ENCODE measurements around the gene FAM184B. TPM values are rescaled to one million over a fixed set of nuclear protein-coding genes. Genes with fewer than 3 reads are reported as not detected.
"Not testable (repeated sequence)": the region's sequence is repeated elsewhere in the genome, so short reads cannot be mapped to it uniquely, and the experiment has no call there.

FAM184B gene
- total and polyA plus RNA-seq, 5 experiments from 2014 or later = 0.03 to 0.13 TPM; not detected in 3

- peaks cover 0 to 10% (median 2%) of the 10 kb centered on the region in 9 donors for H3K9me3 Mint-ChIP-seq
- ATAC-seq (no peak), DNase-seq (no peak)
- no peak overlapping the region for H3K4me3 Mint-ChIP-seq
- no peaks in the 10 kb centered on the region for H3K36me3 Mint-ChIP-seq
- H3K27me3 Mint-ChIP-seq = peaks cover 0 to 10% (median 4%) of the 10 kb centered on the region in 5 donors
- POLR2A ChIA-PET = no interaction called here
- no peak overlapping the region for H3K27ac Mint-ChIP-seq
- no peaks in the 10 kb centered on the region for H3K4me1 Mint-ChIP-seq
These were observed 44.9 kb downstream of the FAM184B start for GRCh38 chr4:17736484-17736883.

GRCh38 chr4:17726911-17727310 lies 54.5 kb downstream of the FAM184B start:
- DNase-seq = no peak
- POLR2A ChIA-PET = no interaction called here
- Mint-ChIP-seq H3K36me3 (peaks cover 3 to 29% (median 8%) of the 10 kb centered on the region in 3 donors), H3K27me3 (peaks cover 3 to 30% (median 14%) of the 10 kb centered on the region in 5 donors), H3K9me3 (peaks cover 0 to 28% (median 15%) of the 10 kb centered on the region in 9 donors), H3K4me1 (no peaks in the 10 kb centered on the region), H3K4me3 (no peak overlapping the region), H3K27ac (no peak overlapping the region)
- no peak for ATAC-seq

- POLR2A ChIA-PET = no interaction called here
- Mint-ChIP-seq H3K4me1 (no peaks in the 10 kb centered on the region), H3K9me3 (peaks cover 0 to 14% (median 5%) of the 10 kb centered on the region in 9 donors), H3K27me3 (peaks cover 4 to 17% (median 14%) of the 10 kb centered on the region in 5 donors), H3K27ac (no peak overlapping the region), H3K36me3 (peaks cover 0 to 19% (median 4%) of the 10 kb centered on the region in 3 donors), H3K4me3 (no peak overlapping the region)
- DNase-seq (no peak), ATAC-seq (no peak)
These were observed 57.8 kb downstream of the FAM184B start for GRCh38 chr4:17723648-17724047.

GRCh38 chr4:17722356-17722700 lies 59.1 kb downstream of the FAM184B start:
- H3K4me3 Mint-ChIP-seq = no peak overlapping the region
- H3K36me3 Mint-ChIP-seq = peaks cover 0 to 6% (median 2%) of the 10 kb centered on the region in 3 donors

GRCh38 chr4:17721496-17722355 lies 59.7 kb downstream of the FAM184B start:
- peaks cover 0 to under 1% (median 0%) of the 10 kb centered on the region in 3 donors for H3K36me3 Mint-ChIP-seq
- H3K9me3 Mint-ChIP-seq = no peaks in the 10 kb centered on the region
- no peaks in the 10 kb centered on the region for H3K4me1 Mint-ChIP-seq
- ATAC-seq = no peak
- POLR2A ChIA-PET = no interaction called here
- H3K27me3 Mint-ChIP-seq = peaks cover 0 to 9% (median 4%) of the 10 kb centered on the region in 5 donors
- H3K27ac Mint-ChIP-seq = peak overlapping the region in 1 of 10 donors; percentile 56
- no peak for DNase-seq
- H3K4me3 Mint-ChIP-seq = no peak overlapping the region

More at GRCh38 chr4:17722356-17722700, 59.1 kb downstream of the FAM184B start:
- ATAC-seq (no peak), DNase-seq (no peak)
- POLR2A ChIA-PET = no interaction called here
- no peaks in the 10 kb centered on the region for H3K4me1 Mint-ChIP-seq
- no peak overlapping the region for H3K27ac Mint-ChIP-seq
- H3K9me3 Mint-ChIP-seq = peaks cover 0 to 2% (median 0%) of the 10 kb centered on the region in 9 donors
- H3K27me3 Mint-ChIP-seq = peaks cover 3 to 10% (median 6%) of the 10 kb centered on the region in 5 donors

- no peaks in the 10 kb centered on the region for H3K9me3 Mint-ChIP-seq
- POLR2A ChIA-PET = no interaction called here
- H3K4me1 Mint-ChIP-seq = no peaks in the 10 kb centered on the region
- no peak overlapping the region for H3K4me3 Mint-ChIP-seq
- no peaks in the 10 kb centered on the region for H3K36me3 Mint-ChIP-seq
- ATAC-seq (no peak), DNase-seq (no peak)
- H3K27me3 Mint-ChIP-seq = peaks cover 0 to 5% (median 3%) of the 10 kb centered on the region in 5 donors
- H3K27ac Mint-ChIP-seq = no peak overlapping the region
These were observed 62.3 kb downstream of the FAM184B start for GRCh38 chr4:17719106-17719505.

GRCh38 chr4:17718471-17718870 lies 63.0 kb downstream of the FAM184B start:
- no peak overlapping the region for H3K27ac Mint-ChIP-seq
- no peaks in the 10 kb centered on the region for H3K9me3 Mint-ChIP-seq
- DNase-seq (no peak), ATAC-seq (no peak)
- POLR2A ChIA-PET = no interaction called here
- H3K4me3 Mint-ChIP-seq = no peak overlapping the region
- H3K36me3 Mint-ChIP-seq = no peaks in the 10 kb centered on the region
- H3K27me3 Mint-ChIP-seq = peaks cover 0 to 5% (median 3%) of the 10 kb centered on the region in 5 donors
- no peaks in the 10 kb centered on the region for H3K4me1 Mint-ChIP-seq

- no peaks in the 10 kb centered on the region for H3K36me3 Mint-ChIP-seq
- H3K27me3 Mint-ChIP-seq = peaks cover 0 to 5% (median 3%) of the 10 kb centered on the region in 5 donors
- no peak overlapping the region for H3K4me3 Mint-ChIP-seq
- H3K4me1 Mint-ChIP-seq = no peaks in the 10 kb centered on the region
- POLR2A ChIA-PET = no interaction called here
- DNase-seq (no peak), ATAC-seq (no peak)
- no peak overlapping the region for H3K27ac Mint-ChIP-seq
- H3K9me3 Mint-ChIP-seq = no peaks in the 10 kb centered on the region
These were observed 64.1 kb downstream of the FAM184B start for GRCh38 chr4:17717301-17717700.

GRCh38 chr4:17715511-17715910 lies 65.9 kb downstream of the FAM184B start:
- Mint-ChIP-seq H3K9me3 (no peaks in the 10 kb centered on the region), H3K27ac (no peak overlapping the region), H3K36me3 (no peaks in the 10 kb centered on the region), H3K4me1 (no peaks in the 10 kb centered on the region), H3K27me3 (peaks cover 2 to 15% (median 6%) of the 10 kb centered on the region in 5 donors), H3K4me3 (no peak overlapping the region)
- POLR2A ChIA-PET = no interaction called here
- no peak for DNase-seq
- ATAC-seq = no peak

GRCh38 chr4:17713779-17714178 lies 67.6 kb downstream of the FAM184B start:
- POLR2A ChIA-PET = no interaction called here
- Mint-ChIP-seq H3K27ac (no peak overlapping the region), H3K4me3 (no peak overlapping the region), H3K27me3 (peaks cover 2 to 15% (median 5%) of the 10 kb centered on the region in 5 donors), H3K4me1 (no peaks in the 10 kb centered on the region), H3K36me3 (no peaks in the 10 kb centered on the region), H3K9me3 (no peaks in the 10 kb centered on the region)
- DNase-seq (no peak), ATAC-seq (no peak)

GRCh38 chr4:17712166-17712565 lies 69.3 kb downstream of the FAM184B start:
- POLR2A ChIA-PET = no interaction called here
- peak overlapping the region in 1 of 10 donors; percentile 39 for H3K27ac Mint-ChIP-seq
- no peaks in the 10 kb centered on the region for H3K9me3 Mint-ChIP-seq
- H3K4me3 Mint-ChIP-seq = no peak overlapping the region
- no peak for DNase-seq
- no peak for ATAC-seq
- no peaks in the 10 kb centered on the region for H3K4me1 Mint-ChIP-seq
- H3K27me3 Mint-ChIP-seq = peaks cover 2 to 13% (median 4%) of the 10 kb centered on the region in 5 donors
- H3K36me3 Mint-ChIP-seq = no peaks in the 10 kb centered on the region

- H3K9me3 Mint-ChIP-seq, H3K4me1 Mint-ChIP-seq, POLR2A ChIA-PET, DNase-seq, H3K4me3 Mint-ChIP-seq, ATAC-seq, H3K36me3 Mint-ChIP-seq: not testable (repeated sequence)
- Mint-ChIP-seq H3K27ac (peak overlapping the region in 1 of 10 donors; percentile 82), H3K27me3 (peaks cover 0 to 13% (median 4%) of the 10 kb centered on the region in 5 donors)
These were observed 70.2 kb downstream of the FAM184B start for GRCh38 chr4:17711206-17711605.

- H3K4me1 Mint-ChIP-seq = no peaks in the 10 kb centered on the region
- no peak overlapping the region for H3K4me3 Mint-ChIP-seq
- ATAC-seq (no peak), DNase-seq (no peak)
- POLR2A ChIA-PET = no interaction called here
- no peaks in the 10 kb centered on the region for H3K9me3 Mint-ChIP-seq
- peaks cover 3 to 13% (median 4%) of the 10 kb centered on the region in 5 donors for H3K27me3 Mint-ChIP-seq
- no peaks in the 10 kb centered on the region for H3K36me3 Mint-ChIP-seq
- no peak overlapping the region for H3K27ac Mint-ChIP-seq
These were observed 71.7 kb downstream of the FAM184B start for GRCh38 chr4:17709763-17710068.
